Neural cell (in vitro differentiated cells): ENCODE measurements around the gene CNTN4. TPM values are rescaled to one million over a fixed set of nuclear protein-coding genes. Genes with fewer than 3 reads are reported as not detected.

Source experiments
- H2AFZ ChIP-seq: fragments of 200-600, 300-800 bp; sonication (generic), shearing (Covaris generic); 2 replicates; pipeline ENCODE4 v1.6.0; 2014; ENCODE audit warnings: low read depth, mild to moderate bottlenecking, antibody characterized with exemption, low read length, moderate library complexity
- H3F3A ChIP-seq: fragments of 200-600 bp; shearing (Covaris generic); 2 replicates; pipeline ENCODE4 v1.6.1; 2016; ENCODE audit warnings: mild to moderate bottlenecking, moderate library complexity, mixed read lengths, antibody characterized with exemption, low read length; ENCODE audit not compliant: insufficient read depth, poor library complexity, severe bottlenecking
- H3K27ac ChIP-seq: fragments of 200-600, 300-800 bp; sonication (generic), shearing (Covaris generic); 2 replicates; pipeline ENCODE4 v1.5.1; 2014; ENCODE audit warnings: mild to moderate bottlenecking, low read length, moderate library complexity
- H3K27me3 ChIP-seq: fragments of 300-800, 200-600 bp; sonication (generic), shearing (Covaris generic); 2 replicates; pipeline ENCODE4 v1.6.0; 2014; ENCODE audit warnings: mild to moderate bottlenecking, low read depth, low read length, moderate library complexity; ENCODE audit not compliant: insufficient read depth
- H3K36me3 ChIP-seq: fragments of 300-800, 200-600 bp; sonication (generic), shearing (Covaris generic); 2 replicates; pipeline ENCODE4 v1.5.1; 2014; ENCODE audit warnings: mild to moderate bottlenecking, antibody characterized with exemption, low read length, moderate library complexity; ENCODE audit not compliant: insufficient read depth
- H3K4me2 ChIP-seq: fragments of 300-800, 200-600 bp; sonication (generic), shearing (Covaris generic); 2 replicates; pipeline ENCODE4 v1.6.0; 2014; ENCODE audit warnings: mild to moderate bottlenecking, low read length
- H3K4me3 ChIP-seq: fragments of 300-800, 200-600 bp; sonication (generic), shearing (Covaris generic); 2 replicates; pipeline ENCODE4 v1.5.1; 2014; ENCODE audit warnings: mild to moderate bottlenecking, low read length, moderate library complexity
- H3K79me2 ChIP-seq: fragments of 200-600 bp; shearing (Covaris generic); replicated peaks from 2 replicates; pipeline ENCODE4 v1.6.0; 2014; ENCODE audit warnings: mild to moderate bottlenecking, low read length, moderate library complexity; ENCODE audit not compliant: insufficient read depth
- H3K9ac ChIP-seq: fragments of 300-800, 200-600 bp; sonication (generic), shearing (Covaris generic); 2 replicates; pipeline ENCODE4 v1.6.1; 2016; ENCODE audit warnings: mild to moderate bottlenecking, low read length, mixed read lengths
- H3K9me2 ChIP-seq: fragments of 200-600 bp; shearing (Covaris generic); 2 replicates; pipeline ENCODE4 v1.6.1; 2016; ENCODE audit warnings: mild to moderate bottlenecking, low read length, mixed read lengths; ENCODE audit not compliant: insufficient read depth
- H3K9me3 ChIP-seq: fragments of 200-600, 300-800 bp; sonication (generic), shearing (Covaris generic); 2 replicates; pipeline ENCODE4 v1.6.1; 2016; ENCODE audit warnings: mild to moderate bottlenecking, mixed run types, low read length, moderate library complexity, mixed read lengths
- H4K20me1 ChIP-seq: fragments of 200-600 bp; shearing (Covaris generic); 2 replicates; pipeline ENCODE4 v1.6.1; 2016; ENCODE audit warnings: mild to moderate bottlenecking, mixed run types; ENCODE audit not compliant: insufficient read depth
- CTCF ChIP-seq: fragments of 450-650 bp; IDR thresholded peaks from 2 replicates; pipeline ENCODE4 v1.5.1; 2014; ENCODE audit warnings: antibody characterized with exemption, mild to moderate bottlenecking, moderate library complexity; ENCODE audit not compliant: poor library complexity, severe bottlenecking
- EP300 ChIP-seq: fragments of 450-650 bp; conservative IDR thresholded peaks from 2 replicates; pipeline ENCODE4 v1.6.1; 2014; ENCODE audit warnings: antibody characterized with exemption, mild to moderate bottlenecking, moderate library complexity; ENCODE audit not compliant: poor library complexity, severe bottlenecking
- EZH2 ChIP-seq: fragments of 200-600, 300-800 bp; shearing (Covaris generic), sonication (generic); IDR thresholded peaks from 2 replicates; pipeline ENCODE4 v1.6.1; 2014; ENCODE audit warnings: antibody characterized with exemption, low read length, borderline replicate concordance, mild to moderate bottlenecking; ENCODE audit not compliant: insufficient read depth, poor library complexity, severe bottlenecking
- MXI1 ChIP-seq: fragments of 450-650 bp; conservative IDR thresholded peaks from 2 replicates; pipeline ENCODE4 v1.6.1; 2014; ENCODE audit warnings: antibody characterized with exemption, mild to moderate bottlenecking; ENCODE audit not compliant: poor library complexity, severe bottlenecking
- POLR2AphosphoS5 ChIP-seq: IDR thresholded peaks from 2 replicates; pipeline ENCODE4 v1.6.1; 2012
- RAD21 ChIP-seq: fragments of 450-650 bp; conservative IDR thresholded peaks from 2 replicates; pipeline ENCODE4 v1.6.1; 2014; ENCODE audit warnings: antibody characterized with exemption, mild to moderate bottlenecking, moderate library complexity
- REST ChIP-seq: IDR thresholded peaks from 2 replicates; pipeline ENCODE4 v1.6.1; 2012; ENCODE audit warnings: borderline replicate concordance
- SMC3 ChIP-seq: fragments of 450-650 bp; conservative IDR thresholded peaks from 2 replicates; pipeline ENCODE4 v1.6.1; 2014; ENCODE audit warnings: antibody characterized with exemption, mild to moderate bottlenecking, moderate library complexity; ENCODE audit not compliant: poor library complexity
- TAF1 ChIP-seq: IDR thresholded peaks from 2 replicates; pipeline ENCODE4 v1.6.1; 2012; ENCODE audit warnings: low read depth
- polyA plus RNA-seq: library from polyadenylated mRNA; depleted of rRNA; stranded (reverse); fragments of >200 nt; gene quantifications from 2 replicates; pipeline ENCODE4 v1.2.3, GENCODE V29; 2014

The CNTN4 gene
- polyA plus RNA-seq, 1 donor from 2014 or later: 10.6 TPM

GRCh38 chr3:2172561-2173171, 74.0 kb downstream of the CNTN4 start:
- no peaks in the 10 kb centered on the region for H3K79me2 ChIP-seq

GRCh38 chr3:2180634-2181033, 82.0 kb downstream of the CNTN4 start:
- Histone ChIP-seq H2AFZ (no peak overlapping the region), H3K9me2 (no peaks in the 10 kb centered on the region), H3K4me2 (peak overlapping the region; percentile 12), H3K36me3 (no peaks in the 10 kb centered on the region), H3K9ac (no peak overlapping the region), H3F3A (no peaks in the 10 kb centered on the region), H3K27me3 (no peaks in the 10 kb centered on the region), H3K4me3 (no peak overlapping the region), H4K20me1 (no peaks in the 10 kb centered on the region), H3K9me3 (no peaks in the 10 kb centered on the region), H3K79me2 (no peaks in the 10 kb centered on the region), H3K27ac (peak overlapping the region; percentile 14)
- peak; percentile 98 for TF ChIP-seq EP300
- TF ChIP-seq POLR2AphosphoS5: peak; percentile 69
- TF ChIP-seq REST: peak; percentile 30
- no peak for TF ChIP-seq RAD21

More at GRCh38 chr3:2172561-2173171, 74.0 kb downstream of the CNTN4 start:
- no peak overlapping the region for H3K9ac ChIP-seq
- no peaks in the 10 kb centered on the region for H3K9me3 ChIP-seq
- no peaks in the 10 kb centered on the region for H3K27me3 ChIP-seq
- H3K4me2 ChIP-seq: no peak overlapping the region
- H3K27ac ChIP-seq: no peak overlapping the region
- H3K36me3 ChIP-seq: no peaks in the 10 kb centered on the region
- H3K4me3 ChIP-seq: no peak overlapping the region
- no peaks in the 10 kb centered on the region for H3F3A ChIP-seq
- H2AFZ ChIP-seq: no peak overlapping the region
- TF ChIP-seq MXI1 (no peak), CTCF (no peak), REST (no peak), SMC3 (no peak), EP300 (peak; percentile 58), RAD21 (no peak), EZH2 (no peak), TAF1 (no peak), POLR2AphosphoS5 (peak; percentile 56)
- H4K20me1 ChIP-seq: no peaks in the 10 kb centered on the region
- H3K9me2 ChIP-seq: no peaks in the 10 kb centered on the region
